GM18519 (cell line): ENCODE results near the gene INPP5B.

Experiments used
- ATAC-seq: cut with Tn5 transposase; IDR thresholded peaks from one replicate; pipeline ENCODE4 v1.9.1; 2021; ENCODE audit warnings: mild to moderate bottlenecking, moderate library complexity; ENCODE audit not compliant: unreplicated experiment, low FRiP score

Gene INPP5B

GRCh38 chr1:37879865-37880264 lies 67.0 kb downstream of the INPP5B start:
- no peak for ATAC-seq

GRCh38 chr1:37878071-37878470 lies 68.8 kb downstream of the INPP5B start:
- no peak for ATAC-seq

GRCh38 chr1:37875833-37876232 lies 71.0 kb downstream of the INPP5B start:
- ATAC-seq: no peak

- no peak for ATAC-seq
Measured at GRCh38 chr1:37872692-37873091, 74.2 kb downstream of the INPP5B start.

- ATAC-seq: no peak
Measured at GRCh38 chr1:37868466-37868865, 78.4 kb downstream of the INPP5B start.

GRCh38 chr1:37867784-37868183 lies 79.1 kb downstream of the INPP5B start:
- ATAC-seq: no peak

GRCh38 chr1:37866491-37866890 lies 80.4 kb downstream of the INPP5B start:
- no peak for ATAC-seq

GRCh38 chr1:37865348-37866120 lies 81.3 kb downstream of the INPP5B start:
- no peak for ATAC-seq

GRCh38 chr1:37862330-37862729 lies 84.5 kb downstream of the INPP5B start:
- ATAC-seq: no peak

- ATAC-seq: no peak
Measured at GRCh38 chr1:37861151-37861550, 85.7 kb downstream of the INPP5B start.

- ATAC-seq: no peak
Measured at GRCh38 chr1:37860346-37860666, 86.5 kb downstream of the INPP5B start.

GRCh38 chr1:37859507-37860345 lies 87.1 kb downstream of the INPP5B start, which contains the start of gene MTF1:
MTF1 (minus strand) TSS chr1:37859592; CDS start chr1:37857658, 1,934 bp downstream.
- ATAC-seq: peak; percentile 75

- no peak for ATAC-seq
Measured at GRCh38 chr1:37858931-37859506, 87.8 kb downstream of the INPP5B start.

GRCh38 chr1:37854406-37854805 lies 92.4 kb downstream of the INPP5B start:
- no peak for ATAC-seq

- no peak for ATAC-seq
Measured at GRCh38 chr1:37853157-37853556, 93.7 kb downstream of the INPP5B start.

- no peak for ATAC-seq
Measured at GRCh38 chr1:37851782-37852210, 95.1 kb downstream of the INPP5B start.

- no peak for ATAC-seq
Measured at GRCh38 chr1:37851262-37851661, 95.6 kb downstream of the INPP5B start.

- ATAC-seq: no peak
Measured at GRCh38 chr1:37850352-37850955, 96.4 kb downstream of the INPP5B start.

GRCh38 chr1:37849480-37849879 lies 97.4 kb downstream of the INPP5B start:
- no peak for ATAC-seq

GRCh38 chr1:37846647-37847339 lies 100.1 kb downstream of the INPP5B start:
- ATAC-seq: no peak
